ENCODE measurements around the gene BLTP3A.

- TF ChIP-seq, protein P1, sequence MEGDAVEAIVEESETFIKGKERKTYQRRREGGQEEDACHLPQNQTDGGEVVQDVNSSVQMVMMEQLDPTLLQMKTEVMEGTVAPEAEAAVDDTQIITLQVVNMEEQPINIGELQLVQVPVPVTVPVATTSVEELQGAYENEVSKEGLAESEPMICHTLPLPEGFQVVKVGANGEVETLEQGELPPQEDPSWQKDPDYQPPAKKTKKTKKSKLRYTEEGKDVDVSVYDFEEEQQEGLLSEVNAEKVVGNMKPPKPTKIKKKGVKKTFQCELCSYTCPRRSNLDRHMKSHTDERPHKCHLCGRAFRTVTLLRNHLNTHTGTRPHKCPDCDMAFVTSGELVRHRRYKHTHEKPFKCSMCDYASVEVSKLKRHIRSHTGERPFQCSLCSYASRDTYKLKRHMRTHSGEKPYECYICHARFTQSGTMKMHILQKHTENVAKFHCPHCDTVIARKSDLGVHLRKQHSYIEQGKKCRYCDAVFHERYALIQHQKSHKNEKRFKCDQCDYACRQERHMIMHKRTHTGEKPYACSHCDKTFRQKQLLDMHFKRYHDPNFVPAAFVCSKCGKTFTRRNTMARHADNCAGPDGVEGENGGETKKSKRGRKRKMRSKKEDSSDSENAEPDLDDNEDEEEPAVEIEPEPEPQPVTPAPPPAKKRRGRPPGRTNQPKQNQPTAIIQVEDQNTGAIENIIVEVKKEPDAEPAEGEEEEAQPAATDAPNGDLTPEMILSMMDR (IDR thresholded peaks at IDR 0.05): no peak
- no peak for TF ChIP-seq POLR2A (IDR thresholded peaks at IDR 0.05; ENCODE audit: low read depth)
- no peak for TF ChIP-seq POLR2AphosphoS5 (IDR thresholded peaks at IDR 0.05)
Observed at GRCh38 chr6:34806738-34807453, 15.0 kb downstream of the BLTP3A start.

All from esophagus muscularis mucosa (tissue), 3 donors.